GM18498 (cell line): ENCODE results near the gene NRSN2.
"Not testable (repeated sequence)": the region's sequence is repeated elsewhere in the genome, so short reads cannot be mapped to it uniquely, and the experiment has no call there.

Experiments
- ATAC-seq: cut with Tn5 transposase; IDR thresholded peaks from one replicate; pipeline ENCODE4 v1.9.1; 2021; ENCODE audit warnings: mild to moderate bottlenecking, moderate library complexity; ENCODE audit not compliant: unreplicated experiment

The NRSN2 gene

DNA sequence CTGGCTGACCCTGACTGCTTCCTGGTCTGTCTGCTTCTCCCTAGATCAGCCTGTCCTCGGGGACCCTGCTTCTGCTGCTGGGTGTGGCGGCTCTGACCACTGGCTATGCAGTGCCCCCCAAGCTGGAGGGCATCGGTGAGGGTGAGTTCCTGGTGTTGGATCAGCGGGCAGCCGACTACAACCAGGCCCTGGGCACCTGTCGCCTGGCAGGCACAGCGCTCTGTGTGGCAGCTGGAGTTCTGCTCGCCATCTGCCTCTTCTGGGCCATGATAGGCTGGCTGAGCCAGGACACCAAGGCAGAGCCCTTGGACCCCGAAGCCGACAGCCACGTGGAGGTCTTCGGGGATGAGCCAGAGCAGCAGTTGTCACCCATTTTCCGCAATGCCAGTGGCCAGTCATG lies 6.3 kb downstream of the NRSN2 start:
- no peak for ATAC-seq

DNA sequence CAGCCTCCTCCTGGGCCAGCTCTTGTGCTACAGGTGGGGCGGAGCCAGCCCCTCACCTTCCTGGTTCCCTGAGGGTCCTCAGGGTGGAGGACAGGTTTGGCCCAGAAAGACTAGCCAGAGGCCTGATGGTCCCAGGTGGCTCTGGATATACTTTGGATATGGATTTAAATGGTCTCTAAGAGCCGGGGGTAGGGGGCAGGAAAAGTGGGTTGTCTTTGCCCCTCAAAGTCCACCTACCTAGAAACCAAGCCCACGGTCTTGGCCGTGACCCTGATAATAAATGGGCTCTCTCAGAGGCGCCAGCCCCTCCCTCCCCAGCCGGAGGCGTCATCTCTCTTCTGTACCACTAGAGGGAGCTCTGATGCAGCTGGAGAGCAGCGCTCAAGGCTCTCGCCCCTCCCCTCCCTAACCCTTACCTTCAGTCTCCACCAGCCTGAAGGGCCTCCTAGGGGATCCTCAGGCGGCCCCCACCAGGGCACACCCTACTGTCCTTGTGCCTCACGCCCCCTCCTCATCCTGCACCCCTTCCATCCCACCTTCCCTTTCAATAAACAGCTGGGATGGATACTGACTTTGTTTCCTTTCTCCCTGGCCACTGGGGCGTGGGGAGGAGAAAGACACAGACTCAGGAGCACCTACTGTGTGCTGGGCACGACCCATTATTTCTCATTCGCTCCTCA lies 7.5 kb downstream of the NRSN2 start:
- peak; percentile 86 for ATAC-seq

DNA sequence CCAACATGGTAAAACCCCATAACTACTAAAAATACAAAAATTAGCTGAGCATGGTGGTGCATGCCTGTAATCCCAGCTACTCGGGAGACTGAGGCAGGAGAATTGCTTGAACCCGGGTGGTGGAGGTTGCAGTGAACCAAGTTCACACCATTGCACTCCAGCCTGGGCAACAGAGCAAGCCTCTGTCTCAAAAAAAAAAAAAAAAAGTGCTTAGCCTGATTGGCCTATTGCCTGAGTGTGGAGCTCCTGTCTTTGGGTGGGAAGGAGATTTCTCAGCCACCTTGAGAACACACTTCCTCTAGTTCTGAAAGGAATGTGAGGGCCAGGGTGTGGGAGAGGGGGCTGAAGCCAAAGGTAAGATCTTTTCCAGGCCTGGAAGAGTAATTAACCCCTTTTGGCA lies 9.2 kb downstream of the NRSN2 start:
- ATAC-seq, result not testable (repeated sequence)

DNA sequence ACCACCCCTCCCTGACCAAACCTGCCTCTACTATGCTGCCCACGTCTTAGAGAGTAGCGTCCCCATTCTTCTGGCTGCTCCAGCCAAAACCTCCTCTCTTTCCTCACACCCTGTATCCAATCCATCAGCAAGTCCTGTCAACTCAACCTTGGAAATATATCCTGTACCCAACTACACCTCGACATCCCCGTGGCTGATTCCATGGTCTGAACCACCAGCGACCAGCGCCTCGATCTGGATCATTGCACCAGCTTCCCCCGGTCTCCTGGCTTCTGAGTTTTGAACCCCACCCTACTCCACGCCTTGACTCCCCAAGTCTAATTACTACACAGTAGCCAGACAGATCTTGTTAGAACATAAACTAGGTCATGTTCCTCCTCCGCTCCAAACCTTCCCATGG lies 9.8 kb downstream of the NRSN2 start:
- no peak for ATAC-seq

DNA sequence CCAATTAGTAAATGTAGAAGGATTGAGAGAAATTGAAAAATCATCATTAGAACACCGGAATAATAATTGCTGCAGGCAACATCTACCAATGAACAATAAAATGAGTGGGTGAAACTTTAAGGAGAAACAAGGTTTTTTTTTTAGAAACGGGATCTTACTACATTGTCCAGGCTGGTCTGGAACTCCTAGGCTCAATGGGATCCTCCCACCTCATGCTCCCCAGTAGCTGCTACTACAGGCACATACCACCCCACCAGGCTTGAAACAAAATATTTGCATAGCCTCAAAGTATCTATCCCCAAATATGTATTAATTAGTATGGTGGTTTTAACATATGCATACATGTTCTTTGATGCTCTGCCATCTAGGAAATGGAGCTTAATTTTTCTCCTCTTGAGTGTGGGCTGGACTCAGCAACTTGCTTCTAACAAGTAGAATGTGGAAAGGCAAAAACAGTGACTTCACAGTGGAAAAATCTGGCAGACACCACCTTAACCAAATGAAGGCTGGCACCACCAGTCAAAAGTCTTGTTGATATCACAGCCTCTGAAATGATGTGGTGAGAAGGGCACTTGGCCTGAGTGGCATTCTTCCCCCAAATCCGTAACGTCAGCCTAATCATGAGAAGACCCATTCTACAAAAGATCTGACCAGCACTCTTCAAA lies 12.1 kb downstream of the NRSN2 start:
- no peak for ATAC-seq

DNA sequence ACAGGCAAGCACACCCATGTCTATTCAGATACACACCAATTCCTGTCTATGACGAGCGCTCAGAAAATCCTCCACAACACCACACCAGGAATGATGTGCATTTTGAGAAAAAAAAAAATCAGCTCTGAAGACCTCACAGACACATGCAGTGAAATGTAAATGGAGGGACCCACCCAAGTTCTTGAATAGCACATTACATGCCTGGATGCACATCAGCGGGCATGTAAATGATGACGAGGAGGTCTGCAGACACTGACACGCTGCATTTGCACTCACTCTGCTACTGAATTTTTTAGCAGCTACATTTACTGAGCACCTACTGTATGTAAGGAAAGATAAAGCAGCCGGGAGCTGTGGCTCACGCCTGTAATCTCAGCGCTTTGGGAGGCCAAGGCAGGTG lies 14.7 kb downstream of the NRSN2 start:
- ATAC-seq, result no peak

DNA sequence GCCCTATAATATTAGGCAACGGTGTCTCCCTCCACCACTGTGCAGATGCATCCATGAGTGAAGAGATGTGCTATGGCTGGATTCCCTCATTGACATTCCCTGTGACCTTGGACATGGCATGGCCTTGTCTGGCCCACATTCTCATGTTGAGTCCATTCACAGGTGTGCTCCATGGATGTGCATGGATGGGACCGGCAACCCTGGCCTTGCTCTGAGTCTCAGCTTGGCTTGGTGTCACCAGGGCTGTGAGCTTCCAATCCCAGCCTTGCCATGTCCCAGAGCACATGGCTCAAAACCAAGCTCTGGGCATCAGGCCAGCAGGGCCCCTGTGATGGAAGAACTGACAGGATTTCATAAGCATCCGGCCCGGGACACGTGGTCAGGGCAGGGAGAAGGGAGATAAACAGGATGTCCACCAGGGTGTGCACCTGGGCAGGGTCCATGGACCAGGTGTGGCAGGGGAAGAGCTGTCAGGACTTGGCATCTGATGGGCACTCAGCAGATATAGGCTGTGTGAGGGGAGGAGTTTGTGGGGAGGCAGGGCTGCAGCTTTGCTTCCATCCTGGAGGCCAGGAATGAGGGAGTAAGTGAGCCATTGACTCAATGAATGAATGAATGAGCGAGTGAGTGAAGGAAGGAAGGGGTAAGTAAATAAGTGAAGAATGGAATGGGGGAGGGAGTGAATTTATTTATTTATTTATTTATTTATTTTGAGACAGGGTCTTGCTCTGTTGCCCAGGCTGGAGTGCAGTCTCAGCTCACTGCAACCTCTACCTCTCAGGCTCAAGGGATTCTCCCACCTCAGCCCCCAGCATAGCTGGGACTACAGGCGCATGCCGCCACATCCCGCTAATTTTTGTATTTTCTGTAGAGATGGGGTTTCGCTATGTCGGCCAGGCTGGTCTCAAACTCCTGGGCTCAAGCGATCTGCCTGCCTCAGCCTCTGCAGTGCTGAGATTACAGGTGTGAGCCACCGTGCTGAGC lies 15.7 kb downstream of the NRSN2 start:
- ATAC-seq, result no peak

DNA sequence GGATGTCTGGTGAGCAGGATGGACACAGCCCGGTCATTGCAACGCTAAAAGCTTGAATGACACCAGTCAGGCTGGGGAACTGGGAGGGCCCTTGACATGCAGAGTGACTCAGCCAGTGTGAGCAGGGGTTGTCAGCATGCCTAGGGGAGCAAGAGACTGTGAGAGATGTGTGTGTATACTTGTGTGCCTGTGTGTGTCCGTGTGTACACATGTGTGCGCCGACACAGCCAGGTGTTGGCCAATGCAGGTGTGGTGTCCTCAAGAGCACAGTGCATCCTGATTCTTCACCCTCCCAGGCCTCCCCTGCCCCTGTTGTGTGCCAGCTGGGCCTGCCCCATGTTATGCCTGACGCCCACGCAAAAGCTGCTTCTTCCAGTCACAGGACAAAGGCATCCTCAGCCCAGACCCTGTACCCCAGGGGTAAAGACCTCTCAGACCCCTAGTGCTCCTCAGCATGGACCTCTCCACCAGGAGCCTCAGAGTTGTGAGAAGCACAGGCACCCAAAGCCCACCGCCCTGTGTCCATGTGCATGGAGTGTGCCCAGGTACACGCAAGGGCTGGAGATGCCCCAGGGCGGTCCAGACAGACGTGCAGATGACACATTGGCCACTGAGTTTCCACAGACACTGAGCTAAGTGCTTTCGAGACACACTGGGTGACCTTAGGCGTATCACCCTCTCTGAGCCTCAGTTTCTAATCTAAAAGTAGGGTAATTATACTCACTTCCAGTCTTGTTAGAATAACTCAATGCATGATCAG lies 16.6 kb downstream of the NRSN2 start:
- no peak for ATAC-seq

DNA sequence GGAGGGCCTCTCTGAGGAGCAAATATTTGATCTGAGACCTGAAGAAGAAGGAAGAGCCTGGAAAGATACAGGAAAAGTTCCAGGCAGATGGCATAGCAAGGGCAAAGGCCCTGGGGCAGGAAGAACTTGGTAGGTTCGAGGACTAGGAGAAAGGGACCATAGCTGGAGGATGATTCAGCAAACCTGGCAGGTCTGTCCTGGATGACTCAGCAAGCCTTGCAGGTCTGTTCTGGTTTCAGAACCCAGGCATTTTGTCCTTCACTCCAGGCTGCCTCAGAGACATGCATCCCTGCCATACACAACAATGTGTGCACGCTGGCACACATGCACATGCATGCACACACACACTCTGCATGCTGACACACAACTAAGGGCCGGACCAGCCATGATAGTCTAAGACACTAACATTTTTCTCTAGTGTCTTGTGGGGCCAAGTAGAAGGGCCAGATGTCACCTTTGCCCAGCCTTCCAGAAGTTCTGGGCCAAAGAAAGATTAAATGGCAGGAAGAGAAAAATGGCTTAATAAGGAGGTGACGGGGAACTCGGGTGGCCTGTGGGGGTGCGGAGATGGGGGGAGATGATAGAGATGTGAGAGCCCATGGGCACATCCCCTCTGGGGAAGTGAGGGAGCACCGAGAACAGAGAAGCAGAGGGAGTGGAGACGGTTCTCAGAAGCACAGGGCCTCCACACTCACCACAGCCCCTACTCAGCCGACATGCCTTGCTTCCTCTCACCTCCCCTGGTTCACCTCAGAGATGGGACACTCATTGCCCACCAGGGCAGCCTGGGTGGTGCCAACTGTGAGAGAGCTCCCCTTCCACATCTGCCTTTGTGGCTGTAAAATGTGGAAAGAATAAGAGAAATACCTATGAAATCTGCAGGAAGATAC lies 18.2 kb downstream of the NRSN2 start:
- ATAC-seq, result no peak

DNA sequence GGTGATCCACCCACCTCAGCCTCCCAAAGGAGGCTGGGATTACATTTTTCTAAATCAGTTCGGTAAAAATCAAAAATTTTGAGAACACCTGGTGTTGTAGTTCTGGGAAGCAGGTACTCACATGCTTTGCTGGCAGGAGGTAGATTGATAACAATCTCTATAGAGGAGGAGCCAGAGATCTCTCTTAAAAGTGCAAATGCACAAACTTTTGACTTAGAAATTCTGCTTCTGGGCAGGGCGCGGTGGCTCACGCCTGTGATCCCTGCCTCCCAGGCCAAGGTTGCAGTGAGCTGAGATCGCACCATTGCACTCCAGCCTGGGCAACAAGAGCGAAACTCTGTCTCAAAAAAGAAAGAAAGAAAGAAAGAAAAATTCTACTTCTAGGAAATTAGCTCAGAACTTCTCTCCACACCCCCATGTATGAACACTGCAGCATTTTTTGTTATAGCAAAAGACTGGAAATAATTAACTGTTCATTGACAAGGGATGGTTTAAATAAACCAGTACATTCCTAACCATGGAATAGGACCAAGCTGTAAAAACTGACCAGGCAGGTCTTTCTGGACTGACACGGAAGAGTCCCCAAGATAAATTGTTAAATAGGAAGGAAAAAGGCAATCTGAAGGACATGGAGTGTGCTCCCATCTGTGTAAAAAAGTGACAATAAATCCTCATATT lies 19.3 kb downstream of the NRSN2 start:
- ATAC-seq, result no peak

DNA sequence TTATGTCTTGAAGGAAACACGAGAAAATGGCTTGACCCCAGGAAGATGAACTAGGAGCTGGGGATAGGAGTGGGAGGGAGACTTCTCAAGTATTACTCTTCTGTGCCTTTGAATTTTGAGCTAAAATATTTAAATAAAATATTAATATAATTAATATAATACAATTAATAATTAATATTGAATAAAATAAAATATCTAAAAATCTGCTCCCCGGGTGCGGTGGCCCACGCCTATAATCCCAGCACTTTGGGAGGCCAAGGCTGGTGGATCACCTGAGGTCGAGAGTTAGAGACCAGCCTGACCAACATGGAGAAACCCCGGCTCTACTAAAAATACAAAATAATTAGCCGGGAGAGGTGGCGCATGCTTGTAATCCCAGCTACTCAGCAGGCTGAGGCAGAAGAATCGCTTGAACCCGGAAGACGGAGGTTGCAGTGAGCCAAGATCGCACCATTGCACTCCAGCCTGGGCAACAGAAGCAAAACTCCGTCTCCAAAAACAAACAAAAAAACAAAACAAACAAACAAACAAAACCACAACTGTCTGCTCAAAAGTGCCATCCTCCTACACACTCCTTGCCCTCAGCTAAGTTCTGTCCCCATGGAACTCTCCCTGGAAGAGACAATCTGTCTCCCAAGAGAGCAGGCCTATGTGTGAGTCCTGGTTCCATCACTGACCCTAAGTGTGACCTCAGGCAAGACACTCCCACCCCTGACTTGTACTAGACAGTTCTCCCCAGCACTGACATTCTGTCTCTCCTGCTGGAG lies 20.0 kb downstream of the NRSN2 start:
- no peak for ATAC-seq

DNA sequence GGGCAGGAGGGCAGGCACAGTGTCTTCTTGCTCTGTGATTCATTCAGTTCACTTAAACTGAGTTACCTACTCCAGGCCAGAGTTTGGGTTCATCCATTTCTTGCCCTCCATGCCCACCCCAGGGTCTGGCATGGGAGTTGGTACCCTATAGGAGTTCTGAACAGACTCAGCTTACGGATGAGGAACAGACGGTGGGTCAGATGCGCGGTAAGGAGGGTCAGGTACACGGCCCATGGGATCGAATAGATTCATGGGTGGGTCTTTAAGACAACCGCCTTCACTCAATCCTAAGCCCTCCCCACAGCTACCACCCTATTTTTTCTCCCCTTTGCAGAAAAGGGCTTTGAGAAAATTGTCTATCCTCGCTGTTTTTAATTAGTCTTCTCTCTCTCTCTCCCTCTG lies 20.6 kb downstream of the NRSN2 start:
- no peak for ATAC-seq

DNA sequence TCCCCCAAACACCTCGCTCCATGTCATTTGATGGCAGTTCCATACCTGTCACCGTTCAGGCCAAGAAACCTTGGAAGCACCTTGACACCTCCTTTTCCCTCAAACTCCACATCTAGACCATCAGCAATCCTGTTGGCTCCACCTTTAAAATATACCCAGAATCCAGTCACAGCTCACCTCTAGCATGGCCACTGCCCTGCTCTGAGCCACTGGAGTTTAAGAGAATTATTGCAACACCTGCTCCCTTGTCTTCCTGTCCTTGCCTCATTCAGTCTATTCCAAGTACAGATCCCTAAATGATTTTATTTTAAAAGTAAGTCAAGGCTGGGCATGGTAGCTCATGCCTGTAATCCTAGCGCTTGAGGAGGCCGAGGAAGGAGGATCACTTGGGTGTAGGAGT lies 22.0 kb downstream of the NRSN2 start:
- ATAC-seq, result no peak

DNA sequence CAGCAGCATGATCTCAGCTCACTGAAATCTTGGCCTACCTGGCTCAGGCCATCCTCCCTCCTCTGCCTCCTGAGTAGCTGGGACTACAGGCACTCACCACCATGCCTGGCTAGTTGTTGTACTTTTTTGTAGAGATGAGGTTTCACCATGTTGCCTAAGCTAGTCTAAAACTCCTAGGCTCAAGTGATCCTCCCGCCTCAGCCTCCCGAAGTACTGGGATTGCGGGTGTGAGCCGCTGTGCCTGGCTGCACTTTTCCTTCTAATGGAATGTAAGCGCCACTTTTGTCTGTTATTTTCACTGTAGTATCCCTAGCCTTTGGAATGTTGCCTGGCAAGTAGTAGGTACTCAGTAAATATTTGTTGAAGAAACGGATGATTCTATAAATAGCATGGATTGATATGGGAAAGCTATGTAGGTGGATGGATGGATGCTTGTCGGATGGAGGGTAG lies 23.3 kb downstream of the NRSN2 start:
- ATAC-seq, result no peak

DNA sequence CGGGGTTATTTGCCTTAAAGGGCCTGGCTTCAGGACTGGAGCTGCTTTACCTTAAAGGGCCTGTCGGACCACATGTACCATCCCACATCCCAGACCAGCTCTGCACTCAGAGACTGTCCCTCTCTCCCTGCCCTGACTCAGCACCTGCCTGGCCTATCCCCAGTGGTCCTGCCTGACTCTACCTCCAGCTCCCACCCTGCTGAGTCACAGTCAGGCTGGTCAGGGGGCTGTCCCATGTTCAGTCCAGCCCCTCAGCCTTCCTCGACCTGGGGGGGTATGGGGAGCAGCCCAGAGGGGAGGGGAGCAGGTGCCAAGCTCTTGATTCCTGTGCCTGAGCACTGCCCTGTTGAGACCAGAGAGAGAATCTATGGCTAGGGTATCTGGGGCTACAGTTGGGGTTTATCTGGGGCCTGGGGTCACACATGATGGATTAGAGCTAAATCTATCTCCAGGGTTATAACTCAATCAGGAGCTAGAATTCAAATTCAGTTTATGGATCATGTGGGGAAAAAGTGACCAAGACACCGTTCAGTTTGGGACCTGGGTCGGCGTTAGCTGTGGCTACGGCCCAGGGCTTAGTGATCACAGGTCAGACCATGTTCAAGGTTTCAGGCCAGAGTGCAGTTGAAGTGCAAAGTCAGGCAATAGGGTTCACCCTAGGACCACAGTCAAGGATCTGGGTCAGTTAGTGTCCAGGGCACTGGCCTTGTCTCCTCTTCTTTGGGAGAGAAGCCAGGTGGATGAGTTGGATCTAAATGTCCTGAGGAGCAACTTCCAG lies 24.3 kb downstream of the NRSN2 start:
- ATAC-seq, result no peak

DNA sequence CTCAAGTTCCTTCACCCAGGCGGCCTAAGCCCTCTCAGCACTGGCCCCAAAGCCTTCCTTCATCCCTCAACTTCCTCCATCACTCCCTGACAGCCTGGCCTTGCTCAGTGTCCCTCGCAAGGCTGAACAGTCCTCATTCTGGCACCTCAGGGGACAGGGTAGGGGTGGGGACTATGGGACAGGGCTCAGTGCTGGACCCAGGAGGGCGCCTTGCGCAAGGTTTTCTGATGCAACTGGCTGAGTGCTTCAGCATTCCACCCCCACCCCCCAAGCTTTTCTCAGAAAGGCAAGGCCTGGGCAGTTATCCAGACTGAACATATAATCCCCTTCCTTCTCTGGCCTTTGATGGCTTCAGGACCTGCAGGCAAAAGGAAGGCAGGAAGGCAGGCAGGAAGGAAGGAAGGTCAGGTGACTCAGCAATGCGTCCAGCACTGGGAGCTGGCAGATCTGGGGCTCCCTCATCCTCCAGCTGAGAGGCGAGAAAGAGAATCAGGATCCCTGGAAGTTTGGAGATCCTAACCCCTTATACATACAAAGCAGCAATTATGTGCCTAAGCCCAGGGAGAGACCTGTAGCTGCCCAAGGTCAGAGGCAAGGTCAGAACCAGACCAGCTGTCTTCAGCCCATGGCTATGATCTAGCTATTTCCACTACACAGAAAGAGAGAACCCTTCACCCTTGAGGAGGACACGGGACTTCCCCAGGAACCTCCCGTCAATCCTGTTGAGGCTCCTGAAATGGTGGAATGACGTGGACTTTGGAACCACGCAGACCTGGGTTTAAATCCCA lies 25.0 kb downstream of the NRSN2 start:
- no peak for ATAC-seq

DNA sequence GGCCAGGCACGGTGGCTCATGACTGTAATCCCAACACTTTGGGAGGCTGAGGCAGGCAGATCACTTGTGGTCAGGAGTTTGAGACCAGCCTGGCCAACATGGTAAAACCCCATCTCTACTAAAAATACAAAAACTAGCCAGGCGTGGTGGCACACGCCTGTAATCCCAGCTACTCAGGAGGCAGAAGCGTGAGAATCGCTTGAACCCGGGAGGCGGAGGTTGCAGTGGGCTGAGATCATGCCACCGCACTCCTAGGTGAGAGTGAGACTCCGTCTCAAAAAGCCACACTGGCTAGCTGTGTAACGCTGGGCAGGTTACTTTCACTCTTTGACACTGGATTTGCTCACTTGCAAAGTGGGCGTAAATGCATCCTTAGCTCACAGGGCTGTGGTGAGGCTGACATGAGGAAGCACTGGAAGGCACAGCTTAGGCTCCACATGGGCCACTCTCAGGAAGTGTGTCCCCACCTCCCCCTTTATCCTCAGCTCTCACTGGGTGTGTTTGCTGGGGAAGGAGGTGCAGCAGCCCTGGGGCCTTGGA lies 25.7 kb downstream of the NRSN2 start:
- ATAC-seq, result not testable (repeated sequence)
